GM12878 (cell line): ENCODE data around the gene TLR5. TPM values are rescaled to one million over a fixed set of nuclear protein-coding genes. Genes with fewer than 3 reads are reported as not detected.

ENCODE experiments used
- ATAC-seq: fragments of 200-7000 bp; cut with Tn5 transposase; 3 replicates; pipeline ENCODE4 v1.9.1; 2020; ENCODE audit warnings: mild to moderate bottlenecking, moderate library complexity
- BruUV-seq: library from RNA; stranded (reverse); fragments of 400-500 nt; replicated peaks from 2 replicates; lab custom pipeline; 2021; lab: Mats Ljungman, UMichigan
- CTCF ChIA-PET: fragments of 300-600 bp; sonication (Branson Sonifier 250); formaldehyde crosslinking; extraction: SDS; loops from one replicate; lab custom pipeline; 2021; ENCODE audit warnings: inconsistent platforms; lab: Yijun Ruan, JAX
- POLR2A ChIA-PET: fragments of 350-600 bp; formaldehyde crosslinking; extraction: SDS; loops from one replicate; lab custom pipeline; 2021; ENCODE audit warnings: inconsistent platforms; lab: Charles Lee
- RAD21 ChIA-PET: fragments of 300-600 bp; sonication (Branson Sonifier 250); formaldehyde crosslinking; loops from one replicate; lab custom pipeline; 2023; ENCODE audit warnings: antibody characterized with exemption; ENCODE audit not compliant: unreplicated experiment; lab: Charles Lee
- SMC1A ChIA-PET: fragments of 300-600 bp; sonication (Branson Sonifier 250); formaldehyde crosslinking; loops from one replicate; lab custom pipeline; 2023; ENCODE audit not compliant: unreplicated experiment, uncharacterized antibody; lab: Charles Lee
- DNase-seq: peaks from one replicate; pipeline ENCODE4 v3.0.0-alpha.2; 2011; ENCODE audit warnings: low read depth, low spot score
- FAIRE-seq: peaks from 3 replicates; lab custom pipeline; 2011; peaks lifted over from hg19 to GRCh38; lab: Jason Lieb, UNC
- H2AFZ ChIP-seq: 2 replicates; pipeline ENCODE4 v1.6.0; 2011; ENCODE audit warnings: low read depth, low read length, control low read depth; ENCODE audit not compliant: control insufficient read depth
- H3K27ac ChIP-seq: 2 replicates; pipeline ENCODE4 v1.5.1; 2011; ENCODE audit warnings: control low read depth; ENCODE audit not compliant: control insufficient read depth, insufficient read depth
- H3K27me3 ChIP-seq, 2 experiments: replicated peaks in 1 of 2; 2 replicates each; pipeline versions ENCODE4 v1.6.0 to v1.6.1; 2011; ENCODE audit warnings: low read length in 1 of 2; ENCODE audit not compliant: control insufficient read depth in 2 of 2, insufficient read depth in 2 of 2
- H3K36me3 ChIP-seq, 2 experiments: 2 replicates each; pipeline ENCODE4 v1.5.1; 2011; ENCODE audit warnings: low read length in 1 of 2; ENCODE audit not compliant: control insufficient read depth in 2 of 2, insufficient read depth in 2 of 2
- H3K4me1 ChIP-seq: 2 replicates; pipeline ENCODE4 v1.6.1; 2011; ENCODE audit warnings: mild to moderate bottlenecking, low read length, moderate library complexity, mixed read lengths; ENCODE audit not compliant: control insufficient read depth, insufficient read depth
- H3K4me2 ChIP-seq: 2 replicates; pipeline ENCODE4 v1.6.0; 2011; ENCODE audit warnings: control low read depth; ENCODE audit not compliant: control insufficient read depth, insufficient read depth
- H3K4me3 ChIP-seq: fragments of 200-600 bp; sonication (generic); 2 replicates; pipeline ENCODE4 v1.5.1; 2016
- H3K79me2 ChIP-seq: 2 replicates; pipeline ENCODE4 v1.6.0; 2011; ENCODE audit warnings: low read length; ENCODE audit not compliant: control insufficient read depth, insufficient read depth
- H3K9ac ChIP-seq: 2 replicates; pipeline ENCODE4 v1.8.0; 2011; ENCODE audit warnings: low read length, control low read depth, mixed read lengths; ENCODE audit not compliant: control insufficient read depth, insufficient read depth
- H3K9me3 ChIP-seq: replicated peaks from 3 replicates; pipeline ENCODE4 v1.5.1; 2011; ENCODE audit warnings: mild to moderate bottlenecking, low read length; ENCODE audit not compliant: control insufficient read depth, insufficient read depth
- H4K20me1 ChIP-seq: 2 replicates; pipeline ENCODE4 v1.6.0; 2011; ENCODE audit not compliant: control insufficient read depth, insufficient read depth
- BCL3 ChIP-seq: IDR thresholded peaks from 2 replicates; pipeline ENCODE4 v1.6.1; 2011; ENCODE audit warnings: borderline replicate concordance, low read depth, mild to moderate bottlenecking, moderate library complexity, low read length; ENCODE audit not compliant: insufficient read depth, poor library complexity, severe bottlenecking
- CBX5 ChIP-seq: sonication (generic); IDR thresholded peaks from 2 replicates; pipeline ENCODE4 v1.6.1; 2016; ENCODE audit warnings: low read depth, moderate library complexity, mild to moderate bottlenecking, inconsistent platforms
- E4F1 ChIP-seq: fragments of 450-650 bp; IDR thresholded peaks from 2 replicates; pipeline ENCODE4 v1.6.1; 2018; ENCODE audit warnings: borderline replicate concordance, mild to moderate bottlenecking; ENCODE audit not compliant: partially characterized antibody
- HCFC1 ChIP-seq: fragments of 150-350 bp; IDR thresholded peaks from 2 replicates; pipeline ENCODE4 v1.6.1; 2014; ENCODE audit warnings: low read length
- NKRF ChIP-seq: fragments of 450-650 bp; conservative IDR thresholded peaks from 2 replicates; pipeline ENCODE4 v1.6.1; 2017; ENCODE audit warnings: mild to moderate bottlenecking, moderate library complexity
- RAD21 ChIP-seq: IDR thresholded peaks from 2 replicates; pipeline ENCODE4 v1.6.1; 2011; ENCODE audit warnings: mild to moderate bottlenecking, low read depth, low read length, moderate library complexity; ENCODE audit not compliant: insufficient read depth
- REST ChIP-seq: IDR thresholded peaks from 2 replicates; pipeline ENCODE4 v1.6.1; 2012; ENCODE audit warnings: mild to moderate bottlenecking, low read depth, low read length
- ZNF24 ChIP-seq: fragments of 450-650 bp; IDR thresholded peaks from 2 replicates; pipeline ENCODE4 v1.6.1; 2017; ENCODE audit warnings: antibody characterized with exemption, mild to moderate bottlenecking
- ZNF687 ChIP-seq: fragments of 450-650 bp; IDR thresholded peaks from 2 replicates; pipeline ENCODE4 v1.6.1; 2017; ENCODE audit warnings: mild to moderate bottlenecking, moderate library complexity
- WGBS: methylation state at CpG from one replicate; pipeline ENCODE4 v1.1.6; 2016; ENCODE audit warnings: low lambda C conversion rate; ENCODE audit not compliant: insufficient replicate concordance, insufficient coverage; ENCODE audit errors: missing lambda C conversion rate; 5-methylcytosine and 5-hydroxymethylcytosine counted together
- in situ Hi-C: fragments of 300-500 bp; cut with MboI; formaldehyde crosslinking; loops from 9 replicates; pipeline ENCODE4 v1.14.3; 2018; ENCODE audit warnings: mixed read lengths
- intact Hi-C: fragments of 100-400 bp; cut with micrococcal nuclease; formaldehyde crosslinking; loops from one replicate; pipeline ENCODE4 v1.14.2; 2022; ENCODE audit not compliant: unreplicated experiment
- polyA plus RNA-seq, 11 experiments: library from polyadenylated mRNA; depleted of rRNA in 4 of 11; unstranded in 6 of 11; stranded (reverse) in 5 of 11; fragments of >200 nt; fragmentation: Nextera tagmentation in 4 of 11; fragmentation: Illumina TruSeq in 1 of 11; extraction: Ambion mirVana in 4 of 11; extraction: Trizol in 1 of 11; gene quantifications; 1 replicate in 1 of 11; 2 replicates in 10 of 11; pipeline versions ENCODE4 v1.2.1 to v1.2.3, GENCODE V29; 2011 to 2016; ENCODE audit warnings: inconsistent platforms in 2 of 11, missing spikeins in 2 of 11, low read depth in 1 of 11
- total RNA-seq, 4 experiments: library from RNA; depleted of rRNA in 3 of 4; stranded (reverse); fragments of >200 nt in 3 of 4; fragmentation: Illumina TruSeq in 1 of 4; extraction: Trizol in 1 of 4; gene quantifications; 2 replicates each; pipeline versions ENCODE4 v1.2.1 to v1.2.3, GENCODE V29; 2013 to 2021

Gene TLR5
- total and polyA plus RNA-seq, 10 of the 15 experiments (the other 5 are each of a cell fraction or from before 2014, with no cell fraction given) = 0.34 to 5.3 (median 0.79) TPM

- no peak for FAIRE-seq
- no peaks in the 10 kb centered on the region for H3K4me1 ChIP-seq
- no peak overlapping the region for H3K4me2 ChIP-seq
- BruUV-seq = no TSS peak
- intact Hi-C loops (no loop called here), in situ Hi-C loops (no loop called here)
- H3K27me3 ChIP-seq = peaks cover 0 to 6% of the 10 kb centered on the region in 2 experiments; a peak in 2 of 4 replicates
- no peak for ATAC-seq
- no peaks in the 10 kb centered on the region for H3K36me3 ChIP-seq
- no peak for DNase-seq
- 98% methylated on average over 2 of the region's 2 CpGs for WGBS
- ChIA-PET SMC1A (interaction anchor here (1.2 kb wide), 1 partner anchor 9 kb away, joined by 5 read pairs; no protein-coding TSS in a partner anchor), POLR2A (no interaction called here), CTCF (interaction anchor here (0.8 to 1.3 kb wide), 2 partner anchors 9 to 12 kb away, joined by 3 to 5 read pairs; no protein-coding TSS in a partner anchor), RAD21 (interaction anchor here (0.8 kb wide), 1 partner anchor 19 kb away, joined by 3 read pairs; no protein-coding TSS in a partner anchor)
- no peak overlapping the region for H3K4me3 ChIP-seq
- no peaks in the 10 kb centered on the region for H4K20me1 ChIP-seq
- H3K9me3 ChIP-seq = no peaks in the 10 kb centered on the region
- H2AFZ ChIP-seq = no peak overlapping the region
- no peak overlapping the region for H3K9ac ChIP-seq
- H3K79me2 ChIP-seq = no peaks in the 10 kb centered on the region
- H3K27ac ChIP-seq = no peak overlapping the region
- TF ChIP-seq RAD21 (no peak), BCL3 (no peak), NKRF (no peak), REST (no peak), ZNF24 (no peak), CBX5 (no peak), HCFC1 (no peak), E4F1 (no peak), ZNF687 (no peak)
Observed at GRCh38 chr1:223114871-223115270, 28.2 kb downstream of the TLR5 start.
